ENCODE results near the gene FGD6.

Gene FGD6

DNA sequence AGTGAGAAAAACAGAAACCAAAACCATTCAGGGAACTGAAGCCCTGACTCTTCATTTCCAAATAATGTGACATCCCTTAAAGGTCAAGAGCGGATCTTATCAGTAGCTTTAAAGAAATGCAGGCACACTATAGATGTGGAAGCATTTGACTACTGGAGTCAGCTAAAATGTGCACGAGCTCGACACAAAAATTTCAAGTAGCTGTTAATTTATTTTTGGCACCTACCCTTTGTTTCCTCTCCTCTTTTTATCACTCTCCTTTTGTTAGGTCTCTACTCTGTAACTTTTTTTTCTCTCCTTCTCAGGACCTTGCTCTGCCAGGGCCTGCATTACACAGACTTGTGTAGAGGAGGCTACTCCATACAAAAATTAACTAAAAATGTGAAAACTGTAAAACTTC lies 58.3 kb downstream of the FGD6 start:
- Histone ChIP-seq H3K36me3 (no peaks in the 10 kb centered on the region), H3K27ac (no peak overlapping the region)
- no peak for TF ChIP-seq CTCF (IDR thresholded peaks at IDR 0.05)

GRCh38 chr12:95151821-95152220 lies 65.4 kb downstream of the FGD6 start:
- Histone ChIP-seq H3K4me1 (ENCODE audit: control insufficient read depth in 1 of 2, insufficient read depth in 1 of 2, low read depth in 1 of 2, low read length in 1 of 2) (no peaks in the 10 kb centered on the region), H3K36me3 (no peaks in the 10 kb centered on the region), H3K27ac (no peak overlapping the region), H3K9me3 (no peaks in the 10 kb centered on the region), H3K27me3 (no peaks in the 10 kb centered on the region), H3K4me3 (ENCODE audit: low read depth in 1 of 2, low read length in 1 of 2) (no peak overlapping the region)
- no peak for TF ChIP-seq CTCF (IDR thresholded peaks at IDR 0.05)

More for the DNA sequence above, 58.3 kb downstream of the FGD6 start:
- no peak overlapping the region for H3K4me3 ChIP-seq (ENCODE audit: low read depth in 1 of 2, low read length in 1 of 2)
- H3K4me1 ChIP-seq (ENCODE audit: control insufficient read depth in 1 of 2, insufficient read depth in 1 of 2, low read depth in 1 of 2, low read length in 1 of 2) = no peaks in the 10 kb centered on the region
- H3K9me3 ChIP-seq = no peaks in the 10 kb centered on the region
- no peaks in the 10 kb centered on the region for H3K27me3 ChIP-seq

DNA sequence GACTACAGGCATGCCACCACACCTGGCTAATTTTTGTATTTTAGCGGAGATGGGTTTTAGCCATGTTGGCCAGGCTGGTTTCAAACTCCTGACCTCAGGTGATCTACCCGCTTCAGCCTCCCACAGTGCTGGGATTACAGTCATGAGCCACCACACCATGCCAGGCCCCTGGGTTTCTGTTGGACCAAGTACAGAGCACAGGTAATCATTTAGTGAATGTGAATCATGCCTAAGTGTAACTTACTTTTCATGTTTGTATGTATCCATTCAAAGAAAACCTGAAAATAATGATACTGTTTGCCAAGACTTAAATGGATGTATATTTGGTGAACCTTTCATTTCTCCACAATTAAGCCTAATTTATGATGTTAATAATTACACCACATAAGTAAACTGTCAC lies 65.9 kb downstream of the FGD6 start:
- H3K4me3 ChIP-seq (ENCODE audit: low read depth in 1 of 2, low read length in 1 of 2) = no peak overlapping the region
- H3K27ac ChIP-seq = no peak overlapping the region
- TF ChIP-seq CTCF (IDR thresholded peaks at IDR 0.05) = no peak
- H3K4me1 ChIP-seq (ENCODE audit: control insufficient read depth in 1 of 2, insufficient read depth in 1 of 2, low read depth in 1 of 2, low read length in 1 of 2) = no peaks in the 10 kb centered on the region
- no peaks in the 10 kb centered on the region for H3K36me3 ChIP-seq
- no peaks in the 10 kb centered on the region for H3K27me3 ChIP-seq
- H3K9me3 ChIP-seq = no peaks in the 10 kb centered on the region

- TF ChIP-seq CTCF (IDR thresholded peaks at IDR 0.05) = no peak
- H3K4me1 ChIP-seq (ENCODE audit: control insufficient read depth in 1 of 2, insufficient read depth in 1 of 2, low read depth in 1 of 2, low read length in 1 of 2) = no peaks in the 10 kb centered on the region
Measured at GRCh38 chr12:95150501-95150900, 66.8 kb downstream of the FGD6 start.

GRCh38 chr12:95147866-95148265 lies 69.4 kb downstream of the FGD6 start:
- H3K27ac ChIP-seq = no peak overlapping the region
- no peaks in the 10 kb centered on the region for H3K9me3 ChIP-seq
- no peaks in the 10 kb centered on the region for H3K36me3 ChIP-seq
- TF ChIP-seq CTCF (IDR thresholded peaks at IDR 0.05) = no peak
- H3K27me3 ChIP-seq = no peaks in the 10 kb centered on the region
- H3K4me1 ChIP-seq (ENCODE audit: control insufficient read depth in 1 of 2, insufficient read depth in 1 of 2, low read depth in 1 of 2, low read length in 1 of 2) = no peaks in the 10 kb centered on the region
- H3K4me3 ChIP-seq (ENCODE audit: low read depth in 1 of 2, low read length in 1 of 2) = no peak overlapping the region

More at GRCh38 chr12:95150501-95150900, 66.8 kb downstream of the FGD6 start:
- no peaks in the 10 kb centered on the region for H3K27me3 ChIP-seq
- no peak overlapping the region for H3K27ac ChIP-seq
- no peaks in the 10 kb centered on the region for H3K9me3 ChIP-seq
- no peak overlapping the region for H3K4me3 ChIP-seq (ENCODE audit: low read depth in 1 of 2, low read length in 1 of 2)
- H3K36me3 ChIP-seq = no peaks in the 10 kb centered on the region

- H3K9me3 ChIP-seq = no peaks in the 10 kb centered on the region
- H3K27me3 ChIP-seq = no peaks in the 10 kb centered on the region
- H3K4me1 ChIP-seq (ENCODE audit: control insufficient read depth in 1 of 2, insufficient read depth in 1 of 2, low read depth in 1 of 2, low read length in 1 of 2) = no peaks in the 10 kb centered on the region
- no peak overlapping the region for H3K27ac ChIP-seq
- no peak overlapping the region for H3K4me3 ChIP-seq (ENCODE audit: low read depth in 1 of 2, low read length in 1 of 2)
- no peak for TF ChIP-seq CTCF (IDR thresholded peaks at IDR 0.05)
- no peaks in the 10 kb centered on the region for H3K36me3 ChIP-seq
Measured at GRCh38 chr12:95146769-95147168, 70.5 kb downstream of the FGD6 start.

All from neutrophil (primary cell).